Aorta (tissue), 4 donors: ENCODE measurements around the gene BOLA2B. TPM values are rescaled to one million over a fixed set of nuclear protein-coding genes. Genes with fewer than 3 reads are reported as not detected.

ENCODE experiments used
- polyA plus RNA-seq, 2 donors: library from polyadenylated mRNA; stranded (reverse); fragments of 200-250 nt; gene quantifications; one replicate each; pipeline ENCODE4 v1.2.3, GENCODE V29; 2013
- total RNA-seq, 2 donors: library from RNA; stranded (reverse); fragmentation: NEBNext Ultra II Directional; extraction: Animal tissue kit (Norgen Biotek cat#: 25700); gene quantifications; one replicate each; pipeline ENCODE4 v1.2.1, GENCODE V29; 2021
- donor health status: healthy with polysubstance abuse.
- donor health status: Bipolar disorder and iron deficiency.
- donor health status: DM: no; HTN: no; CAD: no.
- donor health status: DM: yes; HTN: yes; CAD: no.

The BOLA2B gene
- total and polyA plus RNA-seq, 4 donors, result 31.3 to 145 (median 66.9) TPM

Other genes with a start within 250 kb of the BOLA2B start
- 100 to 1,000 TPM in 1 of 2 donors, 10 to 100 TPM in 1; 88.0 to 115 TPM for gene TMEM219, start 231.6 kb downstream of the BOLA2B start, total RNA-seq
- gene TMEM219, start 231.6 kb downstream of the BOLA2B start, polyA plus RNA-seq, result 100 to 1,000 TPM; 189 to 244 TPM
- 10 to 100 TPM; 37.5 to 57.7 TPM for gene TAOK2, start 219.8 kb downstream of the BOLA2B start, total RNA-seq
- gene TAOK2, start 219.8 kb downstream of the BOLA2B start, polyA plus RNA-seq, result 10 to 100 TPM in 1 of 2 donors, 1 to 10 TPM in 1; 7.6 to 24.2 TPM
- 1 to 10 TPM; 7.9 to 8.8 TPM for gene HIRIP3, start 198.0 kb downstream of the BOLA2B start, total RNA-seq
- 10 to 100 TPM; 13.3 to 23.6 TPM for gene HIRIP3, start 198.0 kb downstream of the BOLA2B start, polyA plus RNA-seq
- gene INO80E, start 197.4 kb downstream of the BOLA2B start, total RNA-seq, result 10 to 100 TPM; 46.1 to 73.1 TPM
- 100 to 1,000 TPM in 1 of 2 donors, 10 to 100 TPM in 1; 51.0 to 108 TPM for gene INO80E, start 197.4 kb downstream of the BOLA2B start, polyA plus RNA-seq
- gene DOC2A, start 182.6 kb downstream of the BOLA2B start, total RNA-seq, result 1 to 10 TPM in 1 of 2 donors, under 1 TPM in 1; 0.23 to 1.8 TPM
- under 1 TPM in 1 of 2 donors, not detected in 1; 0.08 TPM for gene DOC2A, start 182.6 kb downstream of the BOLA2B start, polyA plus RNA-seq
- gene C16orf92, start 170.5 kb downstream of the BOLA2B start, total RNA-seq, result not detected
- not detected for gene C16orf92, start 170.5 kb downstream of the BOLA2B start, polyA plus RNA-seq
- not detected for gene TLCD3B, start 162.4 kb downstream of the BOLA2B start, total RNA-seq
- not detected for gene TLCD3B, start 162.4 kb downstream of the BOLA2B start, polyA plus RNA-seq
- 100 to 1,000 TPM; 791 to 861 TPM for gene ALDOA, start 127.9 kb downstream of the BOLA2B start, total RNA-seq
- gene ALDOA, start 127.9 kb downstream of the BOLA2B start, polyA plus RNA-seq, result 100 to 1,000 TPM; 494 to 621 TPM
- 10 to 100 TPM; 50.2 to 51.0 TPM for gene PPP4C, start 117.7 kb downstream of the BOLA2B start, total RNA-seq
- 10 to 100 TPM; 58.0 to 70.3 TPM for gene PPP4C, start 117.7 kb downstream of the BOLA2B start, polyA plus RNA-seq
- 1 to 10 TPM in 1 of 2 donors, under 1 TPM in 1; 0.62 to 1.4 TPM for gene TBX6, start 101.7 kb downstream of the BOLA2B start, total RNA-seq
- gene TBX6, start 101.7 kb downstream of the BOLA2B start, polyA plus RNA-seq, result 1 to 10 TPM in 1 of 2 donors, not detected in 1; 1.7 TPM
- 10 to 100 TPM; 66.0 to 90.3 TPM for gene YPEL3, start 97.5 kb downstream of the BOLA2B start, total RNA-seq
- gene YPEL3, start 97.5 kb downstream of the BOLA2B start, polyA plus RNA-seq, result 100 to 1,000 TPM in 1 of 2 donors, 10 to 100 TPM in 1; 94.2 to 240 TPM
- gene GDPD3, start 80.1 kb downstream of the BOLA2B start, total RNA-seq, result 10 to 100 TPM in 1 of 2 donors, 1 to 10 TPM in 1; 6.0 to 18.1 TPM
- gene GDPD3, start 80.1 kb downstream of the BOLA2B start, polyA plus RNA-seq, result 10 to 100 TPM in 1 of 2 donors, 1 to 10 TPM in 1; 2.1 to 22.8 TPM
- gene MAPK3, start 70.4 kb downstream of the BOLA2B start, total RNA-seq, result 100 to 1,000 TPM in 1 of 2 donors, 10 to 100 TPM in 1; 95.0 to 138 TPM
- gene MAPK3, start 70.4 kb downstream of the BOLA2B start, polyA plus RNA-seq, result 100 to 1,000 TPM; 110 to 135 TPM
- 10 to 100 TPM; 38.4 to 42.8 TPM for gene CORO1A, start 10.1 kb downstream of the BOLA2B start, total RNA-seq
- 10 to 100 TPM; 12.8 to 48.2 TPM for gene CORO1A, start 10.1 kb downstream of the BOLA2B start, polyA plus RNA-seq
- 10 to 100 TPM; 19.8 to 38.9 TPM for gene SLX1A, start 209 bp upstream of the BOLA2B start, total RNA-seq
- 10 to 100 TPM; 23.4 to 66.6 TPM for gene SLX1A, start 209 bp upstream of the BOLA2B start, polyA plus RNA-seq
- 10 to 100 TPM in 1 of 2 donors, 1 to 10 TPM in 1; 6.6 to 29.7 TPM for gene SULT1A3, start 5.6 kb upstream of the BOLA2B start, total RNA-seq
- gene SULT1A3, start 5.6 kb upstream of the BOLA2B start, polyA plus RNA-seq, result 10 to 100 TPM; 19.7 to 91.1 TPM
- gene NPIPB13, start 54.8 kb upstream of the BOLA2B start, total RNA-seq, result 10 to 100 TPM; 19.5 to 25.8 TPM
- 1 to 10 TPM in 1 of 2 donors, under 1 TPM in 1; 0.13 to 8.5 TPM for gene NPIPB13, start 54.8 kb upstream of the BOLA2B start, polyA plus RNA-seq
- gene CD2BP2, start 161.6 kb upstream of the BOLA2B start, total RNA-seq, result 10 to 100 TPM; 42.6 to 51.3 TPM
- 10 to 100 TPM; 23.4 to 51.1 TPM for gene CD2BP2, start 161.6 kb upstream of the BOLA2B start, polyA plus RNA-seq
- 10 to 100 TPM; 30.7 to 38.0 TPM for gene TBC1D10B, start 176.8 kb upstream of the BOLA2B start, total RNA-seq
- 10 to 100 TPM; 10.3 to 22.2 TPM for gene TBC1D10B, start 176.8 kb upstream of the BOLA2B start, polyA plus RNA-seq
- gene MYL11, start 181.1 kb upstream of the BOLA2B start, total RNA-seq, result not detected
- under 1 TPM in 1 of 2 donors, not detected in 1; 0.26 TPM for gene MYL11, start 181.1 kb upstream of the BOLA2B start, polyA plus RNA-seq
- 1 to 10 TPM; 2.8 to 6.1 TPM for gene SEPTIN1, start 188.9 kb upstream of the BOLA2B start, total RNA-seq
- 1 to 10 TPM; 1.0 to 2.6 TPM for gene SEPTIN1, start 188.9 kb upstream of the BOLA2B start, polyA plus RNA-seq
- gene ZNF48, start 201.8 kb upstream of the BOLA2B start, total RNA-seq, result 1 to 10 TPM; 6.2 to 7.4 TPM
- 1 to 10 TPM; 3.4 to 4.9 TPM for gene ZNF48, start 201.8 kb upstream of the BOLA2B start, polyA plus RNA-seq
- gene ZNF771, start 213.9 kb upstream of the BOLA2B start, total RNA-seq, result 1 to 10 TPM; 6.3 to 7.4 TPM
- gene ZNF771, start 213.9 kb upstream of the BOLA2B start, polyA plus RNA-seq, result 10 to 100 TPM; 11.4 to 20.5 TPM
- 10 to 100 TPM; 18.2 to 19.7 TPM for gene DCTPP1, start 236.4 kb upstream of the BOLA2B start, total RNA-seq
- gene DCTPP1, start 236.4 kb upstream of the BOLA2B start, polyA plus RNA-seq, result 10 to 100 TPM; 16.6 to 36.3 TPM